Uterus (tissue), 4 donors: ENCODE results near the gene ASCC1. TPM values are rescaled to one million over a fixed set of nuclear protein-coding genes. Genes with fewer than 3 reads are reported as not detected.
"Not testable (repeated sequence)": the region's sequence is repeated elsewhere in the genome, so short reads cannot be mapped to it uniquely, and the experiment has no call there.

Experiments
- DNase-seq, 2 donors: peaks; one replicate each; pipeline ENCODE4 v3.0.0-alpha.2; 2019 to 2020
- H3K27ac ChIP-seq, 2 donors: fragments of 200-600 bp; sonication (generic); 1 replicate in 1 of 2; 2 replicates in 1 of 2; pipeline ENCODE4 v1.5.1; 2016 to 2018
- H3K27me3 ChIP-seq, 2 donors: fragments of 200-600 bp; sonication (generic); one replicate each; pipeline ENCODE4 v1.5.1; 2018 to 2019; ENCODE audit warnings: control low read depth in 1 of 2
- H3K36me3 ChIP-seq, 2 donors: fragments of 200-600 bp; sonication (generic); one replicate each; pipeline ENCODE4 v1.5.1; 2019; ENCODE audit warnings: control low read depth in 1 of 2
- H3K4me1 ChIP-seq, 2 donors: fragments of 200-600 bp; sonication (generic); one replicate each; pipeline ENCODE4 v1.5.1; 2018 to 2019; ENCODE audit warnings: control low read depth in 1 of 2
- H3K4me3 ChIP-seq, 2 donors: fragments of 200-600 bp; sonication (generic); 1 replicate in 1 of 2; 2 replicates in 1 of 2; pipeline ENCODE4 v1.5.1; 2018 to 2019; ENCODE audit warnings: mild to moderate bottlenecking in 1 of 2
- H3K9me3 ChIP-seq, 2 donors: fragments of 200-600 bp; sonication (generic); one replicate each; pipeline ENCODE4 v1.5.1; 2019; ENCODE audit warnings: control low read depth in 1 of 2
- CTCF ChIP-seq, 4 experiments: fragments of 200-600 bp in 2 of 4; fragments of 450-650 bp in 2 of 4; sonication (generic) in 2 of 4; IDR thresholded peaks; one replicate each; pipeline ENCODE4 v1.5.1; 2016 to 2019; ENCODE audit warnings: antibody characterized with exemption in 4 of 4, mild to moderate bottlenecking in 2 of 4, moderate library complexity in 1 of 4
- POLR2A ChIP-seq, 2 donors: fragments of 450-650 bp; IDR thresholded peaks; one replicate each; pipeline ENCODE4 v1.6.1; 2016; ENCODE audit warnings: antibody characterized with exemption in 2 of 2, mild to moderate bottlenecking in 1 of 2, moderate library complexity in 1 of 2
- intact Hi-C: fragments of 100-400 bp; cut with DNase I; formaldehyde crosslinking; loops from one replicate; pipeline ENCODE4 v1.15.1; 2023; ENCODE audit warnings: low total_unique reads
- total RNA-seq, 4 donors: library from RNA; depleted of rRNA in 3 of 4; stranded (reverse); fragments of >200 nt in 3 of 4; gene quantifications; one replicate each; pipeline versions ENCODE4 v1.1.0 to v1.2.4, GENCODE V29; 2014 to 2023
- donor health status: DM: yes; HTN: yes; CAD: no.

ASCC1 gene
- total RNA-seq, 4 donors from 2014 or later, result 17.9 to 156 (median 38.4) TPM

- no peaks in the 10 kb centered on the region for H3K27me3 ChIP-seq
- no peak overlapping the region for H3K4me3 ChIP-seq
- no peak for DNase-seq
- H3K9me3 ChIP-seq, result no peaks in the 10 kb centered on the region
- H3K36me3 ChIP-seq, result no peaks in the 10 kb centered on the region
- intact Hi-C loops, result no loop called here
- H3K27ac ChIP-seq, result peak overlapping the region; percentile 39 to 50
- TF ChIP-seq CTCF (IDR thresholded peaks at IDR 0.05) (no peak), POLR2A (IDR thresholded peaks at IDR 0.05) (no peak)
- H3K4me1 ChIP-seq, result peaks cover 0 to 9% of the 10 kb centered on the region in 2 donors
These were observed 10.4 kb upstream of the ASCC1 start for GRCh38 chr10:72226418-72227027.

GRCh38 chr10:72224191-72224590 lies 8.1 kb upstream of the ASCC1 start:
- intact Hi-C loops, H3K4me3 ChIP-seq, H3K4me1 ChIP-seq, H3K27me3 ChIP-seq, DNase-seq, H3K9me3 ChIP-seq, H3K36me3 ChIP-seq: not testable (repeated sequence)
- H3K27ac ChIP-seq, result peak overlapping the region; percentile 78 to 83

GRCh38 chr10:72223743-72224101 lies 7.6 kb upstream of the ASCC1 start:
- intact Hi-C loops, result no loop called here
- no peak overlapping the region for H3K4me3 ChIP-seq
- no peak for DNase-seq
- no peaks in the 10 kb centered on the region for H3K9me3 ChIP-seq
- TF ChIP-seq POLR2A (IDR thresholded peaks at IDR 0.05) (no peak), CTCF (IDR thresholded peaks at IDR 0.05) (no peak)
- H3K4me1 ChIP-seq, result peaks cover 0 to 3% of the 10 kb centered on the region in 2 donors
- H3K27me3 ChIP-seq, result no peaks in the 10 kb centered on the region
- H3K27ac ChIP-seq, result peak overlapping the region; percentile 78 to 83
- H3K36me3 ChIP-seq, result no peaks in the 10 kb centered on the region

GRCh38 chr10:72221278-72221677 lies 5.2 kb upstream of the ASCC1 start:
- Histone ChIP-seq H3K27ac (peak overlapping the region in 1 of 2 donors; percentile 78), H3K4me3 (no peak overlapping the region), H3K9me3 (no peaks in the 10 kb centered on the region), H3K27me3 (no peaks in the 10 kb centered on the region), H3K36me3 (no peaks in the 10 kb centered on the region), H3K4me1 (peaks cover 0 to 7% of the 10 kb centered on the region in 2 donors)
- TF ChIP-seq POLR2A (IDR thresholded peaks at IDR 0.05), result no peak
- no peak for TF ChIP-seq CTCF (IDR thresholded peaks at IDR 0.05)
- intact Hi-C loops, result no loop called here
- DNase-seq, result no peak

GRCh38 chr10:72220637-72221036 lies 4.6 kb upstream of the ASCC1 start:
- no peak for DNase-seq
- peaks cover 0 to 7% of the 10 kb centered on the region in 2 donors for H3K4me1 ChIP-seq
- H3K27me3 ChIP-seq, result no peaks in the 10 kb centered on the region
- no peak for TF ChIP-seq POLR2A (IDR thresholded peaks at IDR 0.05)
- H3K9me3 ChIP-seq, result no peaks in the 10 kb centered on the region
- peak overlapping the region in 1 of 2 donors; percentile 20 for H3K27ac ChIP-seq
- H3K36me3 ChIP-seq, result no peaks in the 10 kb centered on the region
- intact Hi-C loops, result no loop called here
- H3K4me3 ChIP-seq, result no peak overlapping the region

GRCh38 chr10:72219235-72219814 lies 3.2 kb upstream of the ASCC1 start:
- intact Hi-C loops, result loop anchor here (10.0 kb wide), 1 partner anchor 55 kb away; the partner anchor contains the start of gene DDIT4
- H3K36me3 ChIP-seq, result no peaks in the 10 kb centered on the region
- TF ChIP-seq CTCF (IDR thresholded peaks at IDR 0.05) (no peak), POLR2A (IDR thresholded peaks at IDR 0.05) (no peak)
- H3K27me3 ChIP-seq, result no peaks in the 10 kb centered on the region
- no peak overlapping the region for H3K4me3 ChIP-seq
- peak overlapping the region; percentile 96 to 99 for H3K27ac ChIP-seq
- H3K4me1 ChIP-seq, result peaks cover 7 to 8% of the 10 kb centered on the region in 2 donors
- no peak for DNase-seq
- no peaks in the 10 kb centered on the region for H3K9me3 ChIP-seq
